Measurements from ENCODE around the gene NDUFB3. TPM values are rescaled to one million over a fixed set of nuclear protein-coding genes. Genes with fewer than 3 reads are reported as not detected.
"Not testable (repeated sequence)": the region's sequence is repeated elsewhere in the genome, so short reads cannot be mapped to it uniquely, and the experiment has no call there.

Gene NDUFB3
- total and polyA plus RNA-seq, 10 of the 15 experiments (the other 5 are each of a cell fraction or from before 2014, with no cell fraction given) = 115 to 1,059 (median 187) TPM

DNA sequence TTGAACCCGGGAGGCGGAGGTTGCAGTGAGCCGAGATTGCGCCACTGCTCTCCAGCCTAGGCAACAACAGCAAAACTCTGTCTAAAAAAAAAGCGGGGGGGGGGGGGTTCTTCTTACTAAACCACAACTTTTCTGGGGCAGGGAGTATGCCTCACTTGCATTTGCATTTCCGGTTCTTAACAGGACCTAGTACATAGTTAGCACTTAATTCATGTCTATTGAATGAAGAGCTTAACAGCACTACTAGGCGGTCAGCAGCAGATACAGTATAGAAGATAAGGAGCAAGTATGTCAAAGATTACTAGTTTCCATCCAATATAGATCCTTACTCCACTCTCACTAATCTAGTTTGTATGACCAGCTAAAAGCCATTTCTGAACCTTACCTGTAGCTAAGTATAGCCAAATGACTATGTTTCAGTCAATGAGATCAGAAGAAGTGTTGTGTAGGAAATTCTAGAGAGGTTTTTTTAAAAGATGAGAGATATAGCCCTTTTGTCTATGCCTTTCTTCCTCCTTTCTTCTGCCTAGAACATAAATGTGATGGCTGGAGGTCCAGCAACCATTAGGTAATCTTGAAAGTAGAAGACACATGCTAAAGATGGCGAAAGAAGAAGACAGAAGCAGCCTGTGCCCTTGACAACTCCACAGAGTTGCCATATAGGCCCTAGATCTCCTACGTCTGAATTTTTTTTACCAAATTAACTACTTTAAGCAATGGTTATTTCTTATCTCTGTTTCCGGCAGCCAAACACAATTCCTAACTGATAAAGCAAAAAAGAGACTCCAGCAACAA, 11.6 kb upstream of the NDUFB3 start (continued):
- TF ChIP-seq ZBTB33 (IDR thresholded peaks at IDR 0.05) (no peak), RFX5 (IDR thresholded peaks at IDR 0.05; ENCODE audit: low read depth, low read length) (no peak)

GRCh38 chr2:201063516-201063915, 8.3 kb upstream of the NDUFB3 start:
- H3K36me3 ChIP-seq (ENCODE audit: control insufficient read depth in 2 of 2, insufficient read depth in 2 of 2, low read length in 1 of 2); H3K27me3 ChIP-seq (replicated peaks in 1 of 2; ENCODE audit: control insufficient read depth in 2 of 2, insufficient read depth in 2 of 2, low read length in 1 of 2); FAIRE-seq; intact Hi-C loops (cut with micrococcal nuclease; ENCODE audit: unreplicated experiment); H3K4me1 ChIP-seq (ENCODE audit: control insufficient read depth, insufficient read depth, low read length); H4K20me1 ChIP-seq (ENCODE audit: control insufficient read depth, insufficient read depth); H3K9ac ChIP-seq (ENCODE audit: control insufficient read depth, insufficient read depth, low read length); H2AFZ ChIP-seq (ENCODE audit: control insufficient read depth, low read depth, low read length); POLR2A ChIA-PET; RAD21 ChIA-PET (ENCODE audit: unreplicated experiment); H3K27ac ChIP-seq (ENCODE audit: control insufficient read depth, insufficient read depth); H3K4me3 ChIP-seq; DNase-seq (ENCODE audit: low read depth, low spot score); H3K9me3 ChIP-seq (replicated peaks; ENCODE audit: control insufficient read depth, insufficient read depth, low read length); BruUV-seq (replicated peaks); H3K4me2 ChIP-seq (ENCODE audit: control insufficient read depth, insufficient read depth); ATAC-seq: not testable (repeated sequence)
- CTCF ChIA-PET = interaction anchor here (1.5 kb wide), 1 partner anchor 101 kb away, joined by 3 read pairs; no protein-coding TSS in a partner anchor
- in situ Hi-C loops (cut with MboI) = loop anchor here (10.0 kb wide), 1 partner anchor 349 kb away; no protein-coding TSS in a partner anchor
- H3K79me2 ChIP-seq (ENCODE audit: control insufficient read depth, insufficient read depth, low read length) = peaks cover 40% of the 10 kb centered on the region
- WGBS (ENCODE audit: insufficient coverage, insufficient replicate concordance, low lambda C conversion rate, missing lambda C conversion rate) = 31% methylated on average over 5 of the region's 5 CpGs
- SMC1A ChIA-PET (ENCODE audit: uncharacterized antibody, unreplicated experiment) = interaction anchor here (2.1 to 7.8 kb wide), 2 partner anchors 42 to 98 kb away, joined by 6 to 80 read pairs; partner anchors contain the start of gene ORC2
